HG03460 (cell line): Measurements from ENCODE around the gene PEX26.
"Not testable (repeated sequence)": the region's sequence is repeated elsewhere in the genome, so short reads cannot be mapped to it uniquely, and the experiment has no call there.

ENCODE experiments used
- ATAC-seq: cut with Tn5 transposase; IDR thresholded peaks from one replicate; pipeline ENCODE4 v1.9.1; 2021; ENCODE audit not compliant: unreplicated experiment

Gene PEX26

DNA sequence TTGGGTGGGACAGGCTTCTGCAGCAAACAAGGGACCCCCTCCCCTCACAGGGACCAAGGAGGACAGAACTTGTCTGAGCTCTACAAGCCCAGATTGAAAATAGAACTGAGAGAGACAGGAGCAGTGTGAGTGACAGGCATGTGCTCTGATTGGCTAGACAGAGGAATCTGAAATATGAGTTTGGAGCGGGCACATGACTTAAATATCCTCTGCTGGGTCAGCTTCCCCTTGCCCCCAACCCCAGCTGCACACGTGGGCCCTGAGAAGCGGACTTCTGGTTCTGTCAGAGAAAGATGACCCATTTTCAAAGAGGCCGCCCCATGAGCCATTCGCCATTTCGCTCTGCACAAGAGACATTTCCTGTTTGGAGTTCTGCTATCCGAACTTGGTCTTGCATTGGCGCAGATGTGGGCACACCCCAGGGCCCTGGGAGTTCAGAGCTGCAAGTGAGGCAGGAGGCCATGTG, 38.1 kb downstream of the PEX26 start:
- ATAC-seq, result no peak

DNA sequence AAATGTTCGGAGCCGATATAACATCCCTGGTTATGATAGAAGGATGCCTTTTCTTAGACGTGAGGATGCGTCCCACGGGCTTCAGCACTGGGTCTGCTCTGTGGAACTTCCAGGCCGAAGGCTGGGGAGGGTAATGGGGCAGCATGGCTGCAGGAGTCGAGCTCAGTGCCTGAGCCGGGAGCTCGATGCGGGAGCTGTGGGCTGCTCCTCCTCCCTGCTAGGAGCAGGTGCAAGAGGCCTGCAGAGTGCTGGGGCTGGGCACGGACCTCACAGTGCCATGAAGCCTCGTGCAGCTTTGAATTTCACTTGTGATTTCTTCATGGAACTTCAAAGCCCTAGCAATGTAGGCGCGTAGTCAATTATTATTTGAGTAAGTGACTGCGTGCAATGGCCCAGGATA, 38.8 kb downstream of the PEX26 start:
- ATAC-seq, result no peak

DNA sequence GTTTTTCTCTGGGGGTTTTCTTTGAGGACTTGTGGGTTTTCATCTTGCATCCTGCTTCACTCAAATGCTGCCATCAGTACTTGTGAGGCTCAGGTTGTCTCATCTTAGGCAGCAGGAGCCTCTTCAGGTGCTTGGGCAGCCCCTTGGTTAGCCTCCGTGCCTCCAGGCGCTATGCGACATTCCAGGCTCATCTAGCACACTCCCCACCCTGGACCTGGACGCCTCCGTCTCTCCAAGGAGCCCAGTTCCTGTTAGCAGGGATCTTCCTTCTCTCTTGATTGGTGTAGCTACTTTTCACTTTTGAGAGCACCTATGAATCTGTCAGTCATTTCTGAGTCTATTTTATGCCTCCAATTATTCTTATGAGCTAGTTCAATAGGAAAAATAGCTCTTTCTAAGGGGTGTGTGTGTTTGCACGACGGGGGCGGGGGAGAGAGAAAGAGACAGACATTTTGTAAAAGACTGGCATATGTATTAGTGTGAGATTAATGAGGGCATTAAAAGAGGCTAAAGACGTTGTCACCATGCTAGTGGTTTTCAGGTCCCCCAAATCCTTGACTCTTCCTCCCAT, 40.6 kb downstream of the PEX26 start:
- no peak for ATAC-seq

DNA sequence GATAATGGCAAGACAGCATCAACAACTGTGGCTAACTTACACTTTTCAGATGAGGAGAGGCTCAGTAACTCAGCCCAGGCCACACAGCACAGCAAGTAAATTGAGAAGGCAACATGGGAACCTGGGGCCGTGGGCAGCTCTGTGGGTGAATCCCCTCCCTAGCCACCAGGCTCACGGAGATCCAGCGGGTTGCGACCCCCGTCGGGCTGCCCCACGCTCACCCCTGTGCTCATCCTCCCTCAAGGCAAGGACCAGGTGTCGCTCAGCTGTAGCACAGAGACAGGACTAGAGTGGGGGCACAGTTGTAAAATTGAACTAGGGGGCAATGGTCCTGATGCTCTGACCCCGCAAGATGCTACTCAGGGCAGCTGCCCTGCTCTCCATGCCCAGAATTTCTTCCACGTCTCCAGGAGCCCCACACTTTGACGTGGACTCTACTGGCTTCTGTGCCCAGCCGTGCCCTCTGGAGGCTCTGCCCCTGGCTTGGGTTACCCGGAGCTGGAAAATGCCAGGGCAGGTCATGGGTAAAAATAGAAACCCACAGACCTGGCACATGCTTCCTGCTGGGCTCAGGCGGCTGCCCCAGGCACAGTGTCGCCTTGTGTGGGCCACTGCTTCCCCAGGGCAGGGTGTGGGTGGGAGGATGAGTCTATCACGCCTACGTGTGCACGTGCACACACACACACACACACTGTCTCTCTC, 41.8 kb downstream of the PEX26 start:
- no peak for ATAC-seq

DNA sequence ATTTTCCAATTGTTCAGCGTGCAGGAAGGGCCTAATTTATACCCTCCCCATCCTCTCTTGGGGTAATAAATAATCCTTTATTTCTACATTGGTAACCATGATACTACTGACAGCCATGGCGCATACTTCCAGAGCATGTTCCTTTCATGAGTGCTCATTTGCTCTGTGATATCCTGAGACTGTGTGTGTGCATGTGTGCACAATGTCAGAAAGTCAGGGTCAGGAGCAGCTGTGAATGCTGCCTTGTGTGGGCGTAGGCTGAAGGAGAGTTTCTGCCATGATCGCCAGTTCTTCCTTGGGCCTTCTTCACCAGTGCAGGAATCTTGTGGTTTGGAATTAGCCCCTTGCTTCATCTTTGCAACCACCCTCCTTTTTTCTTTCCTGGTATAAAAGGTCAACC, 43.1 kb downstream of the PEX26 start:
- ATAC-seq, result no peak

DNA sequence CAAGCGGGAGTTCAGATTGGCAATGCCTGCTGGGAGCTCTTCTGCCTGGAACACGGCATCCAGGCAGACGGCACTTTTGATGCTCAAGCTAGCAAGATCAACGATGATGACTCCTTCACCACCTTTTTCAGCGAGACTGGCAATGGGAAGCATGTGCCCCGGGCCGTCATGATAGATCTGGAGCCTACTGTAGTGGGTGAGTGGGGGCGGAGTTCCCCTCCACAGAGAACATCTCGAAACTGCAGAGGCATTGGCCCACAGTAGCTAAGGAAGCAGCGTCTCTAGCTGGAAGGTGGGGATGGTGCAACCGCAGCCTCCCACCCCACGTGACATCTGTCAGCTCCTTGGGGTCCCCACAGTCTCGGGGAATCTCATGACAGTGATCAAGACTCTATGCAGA, 43.7 kb downstream of the PEX26 start:
- no peak for ATAC-seq

DNA sequence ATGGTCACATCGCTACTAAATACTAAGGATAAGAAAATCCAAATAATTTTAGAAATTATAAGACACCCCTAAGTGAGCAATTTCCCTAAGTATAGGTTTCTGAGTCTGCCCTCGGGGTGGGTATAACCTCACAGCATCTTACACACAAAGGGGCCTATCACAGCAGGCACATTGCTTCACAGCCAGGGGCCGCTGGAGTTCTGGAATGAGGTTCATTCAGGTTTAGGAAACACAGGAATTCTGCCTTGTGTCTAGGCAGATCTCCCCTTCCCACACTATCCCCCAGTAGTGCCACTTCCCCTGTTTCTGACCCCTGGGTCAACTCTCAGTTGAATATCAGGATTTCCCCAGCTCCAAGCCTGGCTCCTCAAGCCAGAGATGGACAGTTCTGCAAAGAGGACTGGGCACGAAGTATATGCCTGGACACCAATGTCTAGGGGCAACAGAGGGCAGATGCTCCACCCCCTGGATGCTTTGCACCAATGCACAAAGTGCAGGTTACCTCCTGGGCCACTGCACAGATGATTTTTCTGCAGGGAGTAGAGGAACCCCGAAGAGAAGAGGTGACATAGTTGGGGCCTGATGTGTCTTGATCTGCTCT, 44.3 kb downstream of the PEX26 start:
- no peak for ATAC-seq

DNA sequence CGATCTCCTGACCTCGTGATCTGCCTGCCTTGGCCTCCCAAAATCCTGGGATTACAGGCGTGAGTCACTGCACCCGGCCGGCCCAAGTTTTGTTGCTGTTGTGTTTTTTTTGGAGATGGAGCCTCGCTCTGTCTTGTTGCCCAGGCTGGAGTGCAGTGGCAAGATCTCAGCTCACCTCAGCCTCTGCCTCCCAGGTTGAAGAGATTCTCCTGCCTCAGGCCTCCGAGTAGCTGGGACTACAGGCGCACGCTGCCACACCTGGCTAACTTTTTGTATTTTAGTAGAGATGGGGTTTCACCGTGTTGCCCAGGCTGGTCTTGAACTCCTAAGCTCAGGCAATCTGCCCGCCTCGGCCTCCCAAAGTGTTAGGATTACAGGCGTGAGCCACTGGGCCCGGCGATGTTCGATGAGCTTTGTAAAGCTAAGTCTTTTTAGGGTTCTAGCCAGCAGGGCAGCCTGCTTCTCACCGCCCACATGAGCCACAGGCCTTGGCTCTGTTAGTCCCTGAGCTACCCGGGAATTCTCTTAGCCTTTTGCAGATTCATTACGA, 45.8 kb downstream of the PEX26 start:
- not testable (repeated sequence) for ATAC-seq

DNA sequence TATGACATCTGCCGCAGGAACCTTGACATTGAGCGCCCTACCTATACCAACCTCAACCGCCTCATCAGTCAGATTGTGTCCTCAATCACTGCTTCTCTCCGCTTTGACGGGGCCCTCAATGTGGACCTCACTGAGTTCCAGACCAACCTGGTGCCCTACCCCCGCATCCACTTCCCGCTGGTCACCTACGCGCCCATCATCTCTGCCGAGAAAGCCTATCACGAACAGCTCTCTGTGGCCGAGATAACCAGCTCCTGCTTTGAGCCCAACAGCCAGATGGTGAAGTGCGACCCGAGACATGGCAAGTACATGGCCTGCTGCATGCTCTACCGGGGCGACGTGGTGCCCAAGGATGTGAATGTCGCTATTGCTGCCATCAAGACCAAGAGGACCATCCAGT, 48.8 kb downstream of the PEX26 start:
- no peak for ATAC-seq

DNA sequence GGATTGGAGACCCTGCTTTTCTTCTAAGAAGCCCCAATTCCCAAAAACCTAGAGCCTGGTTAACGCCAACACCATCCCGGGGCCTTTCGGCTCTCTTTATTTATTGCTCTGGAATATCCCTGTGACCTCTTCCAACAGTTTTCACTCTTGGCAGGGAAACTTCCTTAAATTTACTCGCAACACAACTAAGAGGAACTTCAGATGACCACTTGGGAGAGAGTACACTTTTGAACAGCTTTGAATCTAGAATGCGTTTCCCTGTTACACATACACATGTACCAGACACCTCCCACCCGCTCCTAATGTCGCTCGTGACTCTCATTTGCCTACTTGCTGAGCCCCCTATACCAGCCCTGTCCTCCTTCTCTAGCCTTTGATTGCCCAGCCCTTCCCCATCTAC, 52.2 kb downstream of the PEX26 start:
- ATAC-seq, result no peak

DNA sequence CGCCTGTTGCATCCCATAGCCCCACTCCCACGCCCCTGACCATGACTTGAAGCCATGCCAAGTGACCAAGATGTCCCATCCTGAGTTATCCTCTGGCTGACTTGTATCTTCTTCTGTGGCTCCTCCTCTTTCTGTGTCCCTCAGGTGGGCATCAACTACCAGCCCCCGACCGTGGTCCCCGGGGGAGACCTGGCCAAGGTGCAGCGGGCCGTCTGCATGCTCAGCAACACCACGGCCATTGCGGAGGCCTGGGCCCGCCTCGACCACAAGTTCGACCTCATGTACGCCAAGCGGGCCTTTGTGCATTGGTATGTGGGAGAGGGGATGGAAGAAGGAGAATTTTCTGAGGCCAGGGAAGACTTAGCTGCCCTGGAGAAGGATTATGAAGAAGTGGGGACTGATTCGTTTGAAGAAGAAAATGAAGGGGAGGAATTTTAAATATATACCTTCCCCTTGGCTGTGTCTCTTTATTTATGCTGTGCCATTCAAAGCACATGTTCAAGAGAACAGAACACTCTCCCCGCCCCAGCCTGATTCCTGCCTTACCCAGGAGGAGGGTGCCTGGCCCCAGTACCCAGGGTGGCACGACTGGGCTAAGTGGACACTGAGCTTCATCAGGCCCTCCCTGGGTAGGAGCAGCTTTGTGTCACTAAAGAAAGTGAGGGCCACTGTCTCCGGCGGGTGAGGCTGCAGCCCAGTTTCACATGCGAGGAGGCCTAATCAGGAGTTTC, 53.1 kb downstream of the PEX26 start:
- no peak for ATAC-seq

DNA sequence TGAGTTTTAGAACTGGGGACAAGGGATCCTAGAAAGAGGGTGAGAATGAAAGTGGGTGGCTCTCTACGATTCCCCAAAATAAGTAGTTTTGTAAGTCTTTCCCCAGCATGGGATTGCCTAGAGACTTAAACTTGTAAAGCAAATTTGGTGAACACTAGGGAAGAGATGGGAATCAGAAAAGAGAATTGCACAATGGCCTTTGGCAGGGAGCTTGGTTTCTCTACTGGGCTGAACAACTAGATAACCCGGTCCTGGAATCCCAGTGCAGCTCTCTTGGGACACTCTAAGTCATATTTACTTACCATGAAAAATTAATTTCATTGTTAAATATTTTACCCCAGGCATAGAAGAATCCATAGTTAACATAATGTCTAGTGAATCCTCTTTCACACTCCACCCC, 55.7 kb downstream of the PEX26 start:
- ATAC-seq, result no peak

DNA sequence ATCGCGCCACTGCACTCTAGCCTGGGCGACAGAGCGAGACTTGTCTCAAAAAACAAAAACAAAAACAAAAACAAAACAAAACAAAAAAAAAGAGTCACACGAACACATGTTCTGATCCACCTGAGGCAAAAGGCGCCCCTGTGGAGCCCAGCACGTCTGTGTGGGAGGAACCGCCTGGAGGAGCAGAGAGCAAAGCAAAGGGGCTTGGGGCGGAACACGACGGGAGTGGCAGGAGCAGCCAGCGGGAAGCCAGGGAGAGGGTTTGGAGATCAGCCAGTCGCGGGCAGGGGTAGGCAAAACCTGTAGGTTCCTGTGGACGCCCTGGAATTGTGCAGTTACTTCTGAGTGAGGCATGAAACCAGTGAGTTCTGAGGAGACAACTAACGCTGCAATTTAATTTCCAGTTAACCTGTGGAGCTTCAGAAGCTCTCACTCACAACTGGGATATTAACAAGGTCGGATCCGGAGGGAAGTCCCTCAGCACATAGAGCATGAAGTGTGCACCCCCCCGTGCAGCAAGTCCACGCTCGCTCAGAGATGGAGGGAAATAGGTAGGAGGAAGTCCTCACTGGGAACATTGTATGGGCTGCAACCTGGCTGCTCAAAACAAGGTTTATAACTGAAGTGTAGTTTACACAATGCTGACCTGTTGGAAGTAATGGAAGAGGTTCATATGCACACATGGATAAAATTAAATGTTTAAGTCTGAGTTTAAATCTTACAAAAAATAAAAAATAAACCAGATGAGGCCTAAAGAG, 59.0 kb downstream of the PEX26 start:
- no peak for ATAC-seq

DNA sequence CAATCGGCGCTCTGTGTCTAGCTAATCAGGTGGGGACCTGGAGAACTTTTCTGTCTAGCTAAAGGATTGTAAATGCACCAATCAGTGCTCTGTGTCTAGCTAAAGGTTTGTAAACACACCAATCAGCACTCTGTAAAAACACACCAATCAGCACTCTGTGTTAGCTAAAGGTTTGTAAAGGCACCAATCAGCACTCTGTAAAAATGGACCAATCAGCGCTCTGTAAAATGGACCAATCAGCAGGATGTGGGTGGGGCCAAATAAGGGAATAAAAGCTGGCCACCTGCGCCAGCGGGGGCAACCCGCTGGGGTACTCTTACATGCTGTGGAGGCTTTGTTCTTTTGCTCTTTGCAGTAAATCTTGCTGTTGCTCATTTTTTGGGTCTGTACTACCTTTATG, 63.2 kb downstream of the PEX26 start:
- ATAC-seq, result not testable (repeated sequence)

DNA sequence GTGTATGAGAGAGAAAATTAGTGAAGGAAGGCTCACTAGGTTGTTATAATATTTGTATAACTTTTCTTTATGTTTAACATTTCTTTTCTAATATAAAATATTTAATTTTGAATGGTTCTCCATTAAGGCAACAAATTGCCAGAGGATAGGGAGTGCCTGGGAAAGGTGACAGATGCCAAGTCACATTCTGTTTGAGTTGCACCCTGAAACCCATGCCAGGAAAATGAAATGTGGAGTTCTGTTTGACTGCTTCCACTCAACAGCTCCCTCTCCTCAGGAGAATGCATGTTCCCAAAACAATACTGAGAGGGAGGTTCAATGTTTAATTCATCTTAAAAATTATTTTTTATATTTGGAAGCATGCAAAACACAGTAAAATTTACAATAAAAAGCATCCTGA, 66.3 kb downstream of the PEX26 start:
- ATAC-seq, result no peak

DNA sequence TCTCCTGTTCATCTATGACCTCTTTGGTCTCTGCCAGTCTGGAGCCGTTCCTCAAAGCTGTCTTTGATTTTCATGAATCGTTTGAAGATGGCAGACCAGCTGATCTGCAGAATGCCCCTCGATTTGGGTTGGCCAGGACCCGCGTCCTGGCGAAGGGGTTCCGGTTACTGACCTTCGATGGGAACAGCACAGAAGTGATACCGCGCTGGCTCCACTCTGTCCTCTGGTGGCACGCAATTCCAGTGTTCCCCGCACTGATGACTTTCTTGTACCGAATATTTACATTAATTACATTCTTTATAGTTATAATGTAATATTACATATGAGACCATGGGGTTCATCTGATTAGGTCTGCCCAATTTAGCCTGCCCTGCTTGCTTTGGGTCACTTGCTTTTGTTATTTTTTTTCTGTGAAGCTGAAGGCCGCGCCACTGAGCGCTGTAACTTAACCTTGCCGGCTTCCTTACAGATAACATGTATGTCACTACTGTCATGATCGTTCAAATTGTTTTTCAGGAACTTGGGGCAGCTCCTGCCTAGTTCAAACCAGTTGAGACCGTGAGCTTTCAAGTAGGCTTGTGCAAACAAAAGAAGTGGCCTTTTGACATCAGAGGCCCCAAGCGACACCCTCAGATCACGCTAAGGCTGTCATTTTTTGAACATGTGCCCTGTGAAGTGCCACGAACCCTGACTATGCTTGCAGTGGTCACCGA, 68.0 kb downstream of the PEX26 start:
- ATAC-seq, result no peak

DNA sequence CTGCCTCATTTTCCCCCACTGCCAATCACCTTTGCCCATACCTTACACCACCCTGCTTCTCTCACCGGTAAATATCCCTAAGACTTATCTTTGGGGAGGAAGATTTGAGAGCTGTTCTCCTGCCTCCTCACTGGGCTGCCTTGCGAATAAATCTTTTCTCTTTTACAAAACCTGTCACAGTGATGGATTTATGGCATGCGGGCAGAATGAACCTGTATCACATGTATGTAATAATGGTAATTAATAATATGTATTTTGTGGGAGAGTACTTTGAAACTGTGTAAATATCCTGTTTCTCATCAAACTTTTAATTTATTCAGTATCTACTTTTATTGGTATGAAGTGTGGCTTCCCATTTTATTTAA, 68.6 kb downstream of the PEX26 start:
- ATAC-seq, result no peak

DNA sequence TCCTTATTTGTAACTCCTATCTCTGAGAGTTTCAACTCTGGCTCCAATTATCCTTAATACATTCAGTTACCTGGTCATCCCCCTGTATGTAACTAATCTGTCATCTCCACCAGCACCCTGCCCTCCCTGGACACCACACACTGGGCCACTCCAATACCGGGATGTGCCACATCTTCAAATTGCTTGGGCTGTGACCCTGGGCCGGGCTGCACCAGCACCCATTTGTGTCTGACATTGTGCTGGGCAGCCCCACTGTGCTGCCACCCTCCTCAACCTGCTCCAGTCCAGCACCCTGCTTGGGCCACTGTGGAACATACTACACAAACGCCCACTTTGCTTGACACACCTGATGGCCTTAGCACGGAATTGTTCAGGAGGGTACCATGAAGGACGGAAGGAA, 70.0 kb downstream of the PEX26 start:
- no peak for ATAC-seq

DNA sequence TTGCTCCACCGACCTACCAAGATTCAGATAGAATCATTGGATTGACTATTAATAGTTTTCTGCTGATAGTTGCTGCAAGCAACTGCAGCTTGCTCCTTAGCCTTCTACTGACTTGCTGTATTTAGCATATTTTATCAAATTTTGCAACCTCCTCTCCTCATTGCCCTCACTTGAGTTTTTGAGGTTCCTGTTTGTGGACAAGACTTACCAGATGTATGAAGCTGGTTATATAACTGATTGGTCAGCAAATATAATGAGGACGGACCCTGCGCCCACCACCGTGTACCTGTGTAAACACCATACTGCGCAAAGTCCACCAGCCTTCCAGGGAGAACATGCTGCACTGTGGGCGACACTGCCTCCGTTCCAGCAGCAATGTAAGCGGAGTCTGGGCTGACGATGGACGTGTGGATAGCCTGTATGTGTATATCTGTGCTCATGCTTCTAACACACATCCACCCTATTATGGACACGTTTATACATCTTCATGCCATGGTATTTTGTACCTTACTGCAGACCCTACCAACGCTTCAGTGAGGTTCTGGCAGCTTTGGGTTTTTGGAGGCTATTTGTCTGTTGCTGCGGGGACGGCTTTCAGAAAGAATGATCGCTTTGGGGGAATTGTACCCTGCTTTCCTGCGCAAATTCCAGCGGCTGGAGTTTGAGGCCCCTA, 70.6 kb downstream of the PEX26 start:
- ATAC-seq, result no peak

DNA sequence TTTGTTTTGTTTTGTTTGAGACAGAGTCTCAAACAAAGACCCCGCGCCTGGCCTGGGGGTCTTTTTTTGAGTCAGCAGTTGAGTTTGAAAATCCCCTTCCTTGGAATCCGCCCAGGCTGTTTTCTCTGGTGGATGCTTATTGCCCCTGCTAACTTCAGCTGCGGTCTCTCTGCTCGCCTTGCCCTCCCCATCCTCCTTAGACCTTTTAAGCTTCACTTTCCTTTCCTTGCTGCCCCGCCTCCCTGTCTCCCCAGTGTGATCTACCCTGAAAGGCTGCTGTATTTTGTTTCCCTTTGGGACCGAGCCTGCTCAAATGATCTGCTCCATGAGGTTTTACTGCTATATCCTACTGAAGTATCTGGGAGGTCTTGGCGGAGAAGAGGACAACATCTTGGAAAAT, 74.7 kb downstream of the PEX26 start:
- ATAC-seq, result no peak
